ENCODE results near the gene BLVRB. TPM values are rescaled to one million over a fixed set of nuclear protein-coding genes. Genes with fewer than 3 reads are reported as not detected.
"Not testable (repeated sequence)": the region's sequence is repeated elsewhere in the genome, so short reads cannot be mapped to it uniquely, and the experiment has no call there.

BLVRB gene
- total RNA-seq, 1 experiment from 2014 or later: 179 TPM

DNA sequence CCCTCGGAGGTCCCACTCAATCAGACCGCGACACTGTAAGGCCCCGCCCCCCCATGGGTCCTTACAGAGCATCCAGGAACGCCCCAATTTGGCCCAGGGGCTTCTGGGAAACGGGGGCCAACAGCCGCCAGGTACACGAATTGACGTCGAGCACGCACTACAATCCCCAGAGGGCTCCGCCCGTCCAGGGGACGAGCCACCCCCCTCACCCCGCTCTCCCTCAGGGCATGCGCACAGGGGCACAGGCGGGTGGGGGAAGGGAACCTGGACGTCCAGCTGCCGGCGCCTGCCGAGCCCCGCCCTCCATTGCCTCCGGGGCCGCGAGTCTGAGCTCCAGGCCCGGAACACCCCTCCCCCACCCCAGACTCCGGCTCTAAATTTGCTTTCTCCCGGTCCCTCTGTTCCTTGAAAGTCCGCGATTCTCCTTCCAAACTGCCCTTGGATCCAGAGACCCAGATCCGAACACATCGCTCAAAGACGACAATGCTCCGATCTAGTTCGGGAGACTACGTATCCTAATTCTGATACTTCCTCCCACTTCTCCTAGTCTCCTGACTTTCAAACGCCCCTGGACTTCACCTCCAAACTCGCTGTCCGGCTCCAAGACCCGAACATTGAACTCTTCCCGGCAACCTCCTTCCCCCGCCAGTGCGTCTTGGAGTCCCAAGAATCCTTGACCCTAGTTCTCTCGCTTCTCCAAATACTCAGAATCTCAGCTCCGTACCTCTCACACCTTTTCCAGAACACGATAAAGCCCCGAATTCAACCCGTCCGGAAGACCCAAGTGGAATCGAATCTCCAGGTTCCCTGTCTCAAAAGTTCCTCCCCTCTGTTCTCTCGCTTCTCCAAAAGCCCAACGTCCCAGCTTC lies 22.2 kb downstream of the BLVRB start:
- peak overlapping the region; percentile 100 for H3K4me3 ChIP-seq
- DNase-seq: peak; percentile 100
- peaks cover 40% of the 10 kb centered on the region for H3K36me3 ChIP-seq
- H3K27me3 ChIP-seq: no peaks in the 10 kb centered on the region
- no peaks in the 10 kb centered on the region; the same call in 1 of the 2 replicates for H3K9me3 ChIP-seq

DNA sequence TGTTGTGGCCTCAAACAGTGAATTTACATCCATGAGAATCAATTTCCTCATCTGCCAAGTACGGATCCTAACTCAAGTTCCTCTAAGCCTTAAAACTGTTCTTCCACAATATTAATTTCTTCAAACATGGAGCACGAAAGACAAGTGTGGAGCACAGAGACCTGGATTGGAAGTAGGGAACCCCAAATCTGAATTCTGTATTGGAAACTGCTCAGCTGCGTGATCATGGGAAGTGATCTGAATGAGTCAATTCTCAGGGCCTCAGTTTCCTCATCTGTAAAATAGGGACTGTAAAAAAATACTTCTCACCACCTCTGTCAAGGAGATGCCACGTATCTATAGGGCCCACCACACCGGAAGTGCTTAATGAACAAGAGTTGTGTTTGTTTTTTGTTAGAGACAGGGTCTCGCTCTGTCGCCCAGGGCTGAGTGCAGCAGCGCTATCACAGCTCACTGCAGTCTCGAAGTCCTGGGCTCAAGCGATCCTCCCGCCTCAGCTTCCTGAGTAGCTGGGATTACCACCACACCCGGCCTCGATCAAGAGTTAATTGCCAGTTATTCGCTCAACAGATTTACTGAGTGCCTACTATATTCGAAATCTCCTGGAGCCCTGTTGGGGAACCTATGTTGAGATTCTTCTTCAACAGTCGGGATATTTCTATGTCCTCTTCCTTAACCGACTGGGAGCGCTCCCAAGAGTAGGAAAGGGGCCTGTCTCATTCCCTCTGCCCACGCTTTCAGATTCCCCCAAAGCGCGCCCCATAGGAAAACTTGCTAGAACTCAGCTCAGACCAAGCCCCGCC lies 23.0 kb downstream of the BLVRB start:
- peak overlapping the region; percentile 100 for H3K4me3 ChIP-seq
- DNase-seq: no peak
- no peaks in the 10 kb centered on the region for H3K27me3 ChIP-seq
- no peaks in the 10 kb centered on the region; the same call in 1 of the 2 replicates for H3K9me3 ChIP-seq
- peaks cover 40% of the 10 kb centered on the region for H3K36me3 ChIP-seq

DNA sequence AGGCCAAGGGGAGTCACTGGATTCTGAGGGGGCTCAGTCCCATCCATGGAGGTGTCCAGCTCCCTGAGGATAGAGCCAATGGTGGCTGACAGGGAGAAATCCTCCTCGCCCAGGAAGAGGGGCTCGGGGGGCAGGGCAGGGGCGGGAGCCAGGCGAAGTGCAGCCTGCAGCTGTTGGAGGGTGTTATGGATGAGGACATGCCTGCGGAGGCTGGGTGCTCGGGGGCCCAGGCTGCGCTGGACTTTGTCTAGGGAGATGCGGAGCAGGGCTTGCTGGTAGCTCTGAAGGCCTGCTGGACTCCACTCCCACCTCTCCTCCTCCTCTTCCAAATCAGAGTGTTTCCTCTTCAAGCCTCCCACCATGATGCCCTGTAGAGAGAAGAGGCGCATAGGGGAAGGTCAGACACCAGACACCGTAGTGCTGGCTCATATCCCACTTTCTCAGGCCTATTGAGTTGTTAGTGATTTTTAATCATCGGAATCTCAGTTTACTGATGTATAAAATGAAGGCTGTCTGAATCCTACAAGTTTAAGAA lies 23.8 kb downstream of the BLVRB start:
- no peak for DNase-seq
- H3K4me3 ChIP-seq: peak overlapping the region; percentile 100
- H3K9me3 ChIP-seq: no peaks in the 10 kb centered on the region; the same call in 1 of the 2 replicates

DNA sequence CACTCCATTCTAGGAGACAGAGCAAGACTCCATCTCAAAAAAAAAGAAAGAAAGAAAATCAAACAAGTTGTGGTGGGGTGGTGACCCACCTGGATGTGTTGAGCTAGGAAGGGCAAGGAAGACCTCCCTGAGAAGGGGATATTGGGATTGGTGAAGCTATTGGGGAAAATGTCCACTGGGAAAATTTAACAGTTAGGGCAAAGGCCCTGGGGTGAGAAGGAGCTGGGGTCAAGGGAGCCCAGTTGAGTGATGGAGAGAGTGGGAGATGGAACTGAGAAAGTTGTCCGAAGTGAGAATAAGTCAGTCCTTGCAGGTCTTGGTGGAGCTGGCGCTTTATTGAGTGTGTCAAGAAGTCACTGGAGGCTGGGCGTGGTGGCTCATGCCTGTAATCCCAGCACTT lies 27.3 kb downstream of the BLVRB start:
- Histone ChIP-seq H3K36me3 (peaks cover 32% of the 10 kb centered on the region), H3K4me3 (no peak overlapping the region)

More for the DNA sequence above, 23.8 kb downstream of the BLVRB start:
- no peaks in the 10 kb centered on the region for H3K27me3 ChIP-seq
- H3K36me3 ChIP-seq: peaks cover 40% of the 10 kb centered on the region

GRCh38 chr19:40433391-40434216 lies 31.9 kb downstream of the BLVRB start:
- Histone ChIP-seq H3K27me3 (no peaks in the 10 kb centered on the region), H3K4me3 (peak overlapping the region; percentile 39), H3K9me3 (no peaks in the 10 kb centered on the region), H3K36me3 (no peaks in the 10 kb centered on the region)
- DNase-seq: peak; percentile 97

More for the DNA sequence above, 27.3 kb downstream of the BLVRB start:
- Histone ChIP-seq H3K27me3 (no peaks in the 10 kb centered on the region), H3K9me3 (no peaks in the 10 kb centered on the region)
- DNase-seq: no peak

DNA sequence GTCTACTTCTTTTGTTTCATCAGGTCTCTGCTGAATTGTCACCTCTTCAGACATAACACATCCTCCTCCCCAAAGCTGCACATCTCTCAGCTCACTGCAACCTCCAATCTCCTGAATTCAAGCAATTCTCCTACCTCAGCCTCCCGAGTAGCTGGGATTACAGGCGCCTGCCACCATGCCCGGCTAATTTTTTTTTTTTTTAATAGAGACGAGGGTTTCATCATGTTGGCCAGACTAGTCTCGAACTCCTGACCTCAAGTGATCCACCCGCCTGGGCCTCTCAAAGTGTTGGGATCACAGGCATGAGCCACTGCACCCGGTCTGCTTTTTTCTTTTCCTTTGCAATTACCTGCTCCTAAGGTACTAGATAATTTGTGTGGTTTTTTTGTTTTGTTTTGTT lies 32.8 kb downstream of the BLVRB start:
- H3K27me3 ChIP-seq, H3K9me3 ChIP-seq, H3K36me3 ChIP-seq, DNase-seq: not testable (repeated sequence)
- peak overlapping the region; percentile 39 for H3K4me3 ChIP-seq

DNA sequence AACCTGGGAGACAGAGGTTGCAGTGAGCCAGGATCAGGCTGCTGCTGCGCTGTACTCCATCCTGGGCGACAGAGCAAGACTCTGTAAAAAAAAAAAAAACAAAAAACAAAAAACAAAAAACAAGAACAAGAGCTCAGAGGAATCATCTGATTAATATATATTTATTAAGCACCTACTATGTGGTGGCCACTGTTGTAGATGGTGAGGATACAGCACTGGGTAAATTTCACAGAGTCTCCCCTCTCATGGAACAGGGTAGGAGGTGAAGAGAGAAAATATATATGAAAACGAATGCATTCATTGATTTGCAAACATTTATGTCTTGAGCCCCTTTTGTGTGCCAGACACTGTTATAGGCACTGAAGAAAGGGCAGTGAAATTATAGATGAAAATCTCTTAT lies 33.8 kb downstream of the BLVRB start:
- no peak for DNase-seq
- H3K9me3 ChIP-seq: no peaks in the 10 kb centered on the region
- no peaks in the 10 kb centered on the region for H3K27me3 ChIP-seq
- no peak overlapping the region for H3K4me3 ChIP-seq
- H3K36me3 ChIP-seq: no peaks in the 10 kb centered on the region

DNA sequence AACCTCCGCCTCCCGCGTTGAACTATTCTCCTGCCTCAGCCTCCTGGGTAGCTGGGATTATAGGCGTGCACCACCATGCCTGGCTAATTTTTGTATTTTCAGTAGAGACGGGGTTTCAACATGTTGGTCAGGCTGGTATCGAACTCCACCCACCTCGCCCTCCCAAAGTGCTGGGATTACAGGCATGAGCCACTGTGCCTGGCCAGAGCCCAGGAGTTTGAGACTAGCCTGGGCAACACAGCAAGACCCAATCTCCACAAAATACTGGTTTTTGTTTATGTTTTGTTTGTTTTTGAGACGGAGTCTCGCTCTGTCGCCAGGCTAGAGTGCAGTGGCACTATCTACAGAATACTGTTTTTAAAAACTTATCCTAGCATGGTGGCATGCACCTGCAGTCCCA lies 35.3 kb downstream of the BLVRB start:
- not testable (repeated sequence) for DNase-seq, H3K27me3 ChIP-seq, H3K9me3 ChIP-seq, H3K36me3 ChIP-seq, H3K4me3 ChIP-seq

- not testable (repeated sequence) for H3K36me3 ChIP-seq, H3K9me3 ChIP-seq, DNase-seq, H3K4me3 ChIP-seq, H3K27me3 ChIP-seq
Observed at GRCh38 chr19:40428197-40428596, 37.3 kb downstream of the BLVRB start.

DNA sequence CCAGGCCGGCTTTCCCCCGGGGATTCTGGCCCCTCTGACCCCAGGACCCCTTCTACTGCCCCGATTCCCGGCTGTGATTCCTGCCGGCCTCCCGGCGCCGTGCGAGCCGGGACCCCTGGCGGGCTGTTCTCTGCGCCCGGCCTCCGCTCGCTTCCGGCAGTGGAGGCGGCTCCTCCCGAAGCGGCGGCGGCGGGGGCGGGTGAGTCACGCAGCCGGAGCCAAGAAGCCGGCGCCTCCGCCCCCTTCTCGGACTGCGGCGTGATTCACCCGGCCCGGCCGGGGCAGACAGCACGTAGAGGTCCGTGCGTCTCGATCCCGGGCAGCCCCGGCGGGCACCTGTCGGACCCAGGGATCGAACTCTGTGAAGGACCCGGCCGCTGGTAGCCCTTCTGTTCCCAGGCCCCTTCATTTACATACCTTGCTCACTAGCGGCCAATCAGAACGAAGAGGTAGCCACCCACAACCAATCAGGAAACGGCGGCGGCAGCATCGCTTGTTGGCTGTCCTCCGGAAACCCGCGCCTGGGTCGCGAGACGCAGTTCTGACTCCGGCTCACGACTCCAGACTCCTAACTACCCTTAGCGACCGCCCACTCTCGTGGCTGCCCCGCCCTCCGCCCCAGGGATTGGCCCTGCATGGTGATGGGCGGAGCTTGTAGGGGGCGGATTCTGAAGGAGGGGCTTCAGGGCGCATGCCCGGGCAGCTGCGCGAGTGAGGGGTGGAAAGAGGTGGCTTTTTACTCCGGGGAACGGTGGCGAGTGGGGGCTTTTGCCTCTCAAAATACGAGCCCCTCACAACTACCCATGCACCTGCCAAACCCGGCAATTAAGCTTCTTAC lies 39.9 kb downstream of the BLVRB start, which contains the start of gene SERTAD1:
Gene SERTAD1 (minus strand): TSS at position 543 of the 838 bp plus-strand sequence. CDS start 2,446 bp downstream, outside the sequence.
- Histone ChIP-seq H3K9me3 (no peaks in the 10 kb centered on the region), H3K36me3 (peaks cover 27% of the 10 kb centered on the region), H3K4me3 (peak within 1 kb of the TSS; percentile 88), H3K27me3 (no peaks in the 10 kb centered on the region)
- peak; percentile 99 for DNase-seq

- Histone ChIP-seq H3K36me3 (peaks cover 27% of the 10 kb centered on the region), H3K4me3 (peak overlapping the region; percentile 88), H3K27me3 (no peaks in the 10 kb centered on the region), H3K9me3 (no peaks in the 10 kb centered on the region)
- peak; percentile 24 for DNase-seq
Observed at GRCh38 chr19:40424637-40425449, 40.7 kb downstream of the BLVRB start.

- no peaks in the 10 kb centered on the region for H3K9me3 ChIP-seq
- peaks cover 27% of the 10 kb centered on the region for H3K36me3 ChIP-seq
- no peaks in the 10 kb centered on the region for H3K27me3 ChIP-seq
- no peak for DNase-seq
- H3K4me3 ChIP-seq: peak overlapping the region; percentile 88
Observed at GRCh38 chr19:40423938-40424337, 41.6 kb downstream of the BLVRB start.

- no peak for DNase-seq
- H3K9me3 ChIP-seq: no peaks in the 10 kb centered on the region
- H3K36me3 ChIP-seq: peaks cover 27% of the 10 kb centered on the region
- H3K27me3 ChIP-seq: no peaks in the 10 kb centered on the region
- H3K4me3 ChIP-seq: no peak overlapping the region
Observed at GRCh38 chr19:40422748-40423566, 42.6 kb downstream of the BLVRB start.
